SHP77 (cell line): ENCODE results near the gene CCSER1.
"Not testable (repeated sequence)": the region's sequence is repeated elsewhere in the genome, so short reads cannot be mapped to it uniquely, and the experiment has no call there.

Experiments
- DNase-seq, 2 experiments: peaks; one replicate each; lab custom pipeline; 2025; lab: John Stamatoyannopoulos, UW

The CCSER1 gene

DNA sequence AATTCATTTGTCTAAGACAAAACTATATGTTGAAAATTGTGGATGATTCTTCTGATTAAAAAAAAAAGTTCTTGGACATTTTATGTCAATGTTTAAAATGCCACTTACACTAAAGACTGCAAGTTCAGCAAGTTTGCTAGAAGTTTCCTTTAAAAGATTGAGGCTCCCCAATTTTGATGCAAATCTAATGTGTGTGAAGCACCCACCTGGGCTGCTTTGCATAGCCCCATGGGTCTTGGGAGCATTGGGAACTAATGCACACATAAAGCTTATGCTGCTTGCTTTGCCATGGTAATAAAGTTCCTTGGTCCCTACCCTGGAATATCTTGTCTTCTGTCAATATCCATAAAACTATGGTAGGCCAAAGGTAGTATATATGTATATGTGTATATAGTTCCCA is 1450.7 kb downstream of the CCSER1 start:
- no peak for DNase-seq

DNA sequence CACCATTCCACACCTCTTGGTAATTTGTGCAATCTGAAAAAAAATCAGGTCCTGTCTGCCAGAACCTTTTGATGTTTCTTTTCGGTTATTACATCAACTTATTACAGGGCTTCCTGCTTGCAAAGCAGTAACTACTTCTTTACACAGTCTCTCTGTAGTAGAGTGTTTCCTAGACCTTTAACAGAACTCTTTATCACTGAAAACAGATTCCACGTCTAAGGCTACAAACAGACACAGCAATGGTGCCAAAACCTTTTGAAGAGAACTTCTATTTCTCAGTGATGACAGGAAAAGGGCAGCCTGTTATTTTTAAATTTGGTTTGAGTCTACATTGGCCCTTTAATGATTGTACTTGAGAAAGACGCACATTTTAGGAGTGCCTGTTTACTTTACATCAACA is 1463.1 kb downstream of the CCSER1 start:
- no peak for DNase-seq

DNA sequence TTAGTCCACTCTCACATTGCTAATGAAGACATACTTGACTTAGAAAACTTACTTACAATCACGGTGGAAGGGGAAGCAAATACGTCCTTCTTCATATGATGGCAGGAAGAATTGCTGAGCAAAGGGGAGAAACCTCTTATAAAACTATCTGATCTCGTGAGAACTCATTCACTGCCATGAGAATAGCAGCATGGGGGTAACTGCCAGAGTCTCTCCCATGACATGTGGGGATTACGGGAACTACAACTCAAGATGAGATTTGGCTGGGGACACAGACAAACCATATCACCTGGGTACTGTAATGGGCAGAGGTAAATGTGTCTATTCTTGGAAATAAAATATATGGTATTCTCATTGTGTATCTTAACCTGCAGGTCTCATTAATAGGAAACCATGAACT is 1464.9 kb downstream of the CCSER1 start:
- no peak for DNase-seq

DNA sequence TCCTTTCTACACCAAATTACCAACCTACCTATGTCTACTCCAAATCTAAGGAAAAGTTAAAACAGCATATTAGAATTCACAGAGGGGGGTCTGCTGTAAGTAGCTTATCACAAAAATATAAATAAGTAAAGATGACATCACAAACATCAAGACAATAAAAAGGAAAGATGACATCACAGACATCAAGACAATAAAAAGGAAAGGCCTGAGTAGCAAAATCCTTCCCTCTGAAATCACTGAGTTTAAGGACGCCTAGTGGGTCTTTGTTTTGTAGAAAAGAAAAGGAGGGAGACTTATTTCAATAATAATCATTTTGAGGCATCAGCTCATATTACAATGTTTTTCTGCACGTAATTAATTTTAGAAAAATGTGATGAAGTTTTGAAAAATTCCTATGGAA is 1469.5 kb downstream of the CCSER1 start:
- DNase-seq = no peak

DNA sequence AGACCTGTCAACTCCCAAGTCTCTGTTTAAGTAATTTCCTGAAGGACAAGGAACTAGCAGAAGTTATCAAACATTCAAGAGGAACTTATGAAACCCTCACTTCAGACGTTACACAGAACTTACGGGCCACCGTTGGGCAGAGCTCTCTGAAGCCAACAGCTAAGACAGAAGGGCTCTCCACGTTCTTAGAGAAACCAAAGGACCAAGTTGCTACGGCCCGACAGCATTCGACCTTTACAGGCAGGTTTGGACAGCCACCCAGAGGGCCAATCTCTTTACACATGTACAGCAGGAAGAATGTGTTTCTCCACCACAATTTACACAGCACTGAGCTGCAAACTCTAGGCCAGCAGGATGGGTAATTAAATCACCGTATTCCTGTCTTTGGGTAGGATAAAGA is 1471.5 kb downstream of the CCSER1 start:
- DNase-seq = no peak

DNA sequence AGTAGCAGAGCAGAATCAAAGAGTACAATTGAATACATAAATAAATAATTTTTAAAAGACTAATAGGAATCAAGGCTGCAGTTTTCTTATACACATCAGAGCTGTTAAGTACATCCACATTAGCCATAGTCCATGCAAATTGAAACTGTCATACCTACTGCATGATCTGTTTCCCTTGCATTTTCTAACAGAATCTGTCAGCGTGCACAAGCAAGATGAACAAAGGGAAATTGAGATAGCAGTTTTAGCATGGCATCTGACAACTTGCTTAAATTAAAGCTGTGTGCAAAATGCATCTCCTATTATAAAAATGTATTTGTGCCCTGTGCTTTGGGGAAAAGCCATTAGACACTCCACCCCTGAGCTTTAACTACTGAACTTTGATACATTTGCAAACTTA is 1473.1 kb downstream of the CCSER1 start:
- DNase-seq = no peak

DNA sequence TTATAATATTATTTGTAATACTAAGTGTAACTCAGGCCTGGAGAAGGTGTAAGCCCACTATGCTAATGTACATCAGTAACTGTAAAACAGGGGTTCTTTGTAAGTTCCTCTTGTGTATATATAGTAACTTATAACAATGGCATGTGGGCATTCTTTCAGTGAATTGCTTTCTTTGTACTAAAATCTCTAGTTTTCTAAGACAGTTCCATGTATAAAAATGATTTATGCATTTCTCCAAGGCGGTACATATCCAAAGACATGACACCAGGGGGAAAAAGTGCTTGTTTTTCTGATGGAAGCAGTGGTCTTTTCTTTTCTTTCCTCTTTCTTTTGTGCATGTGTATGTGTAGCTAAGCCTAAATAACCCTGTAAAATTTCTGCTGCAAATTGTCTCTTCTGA is 1474.2 kb downstream of the CCSER1 start:
- DNase-seq = no peak

DNA sequence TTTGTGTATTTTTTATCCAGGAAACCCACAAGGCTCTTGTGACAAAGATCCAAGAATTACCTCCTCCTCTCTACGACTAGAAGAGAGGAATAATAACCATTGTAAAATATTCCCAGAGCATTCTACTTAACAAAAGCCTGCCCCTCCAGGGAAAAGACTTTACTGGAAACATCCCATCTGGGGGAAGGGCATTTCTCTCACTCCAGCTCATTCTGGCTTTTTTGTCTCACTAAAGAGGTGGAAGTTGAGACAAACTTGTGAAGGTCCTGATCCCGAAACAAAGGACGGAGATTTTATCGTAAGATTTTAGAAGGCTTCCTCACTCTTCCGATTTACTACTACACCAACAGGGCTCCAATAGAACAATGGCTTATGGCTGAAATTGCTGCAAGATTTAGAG is 1484.6 kb downstream of the CCSER1 start:
- no peak for DNase-seq

DNA sequence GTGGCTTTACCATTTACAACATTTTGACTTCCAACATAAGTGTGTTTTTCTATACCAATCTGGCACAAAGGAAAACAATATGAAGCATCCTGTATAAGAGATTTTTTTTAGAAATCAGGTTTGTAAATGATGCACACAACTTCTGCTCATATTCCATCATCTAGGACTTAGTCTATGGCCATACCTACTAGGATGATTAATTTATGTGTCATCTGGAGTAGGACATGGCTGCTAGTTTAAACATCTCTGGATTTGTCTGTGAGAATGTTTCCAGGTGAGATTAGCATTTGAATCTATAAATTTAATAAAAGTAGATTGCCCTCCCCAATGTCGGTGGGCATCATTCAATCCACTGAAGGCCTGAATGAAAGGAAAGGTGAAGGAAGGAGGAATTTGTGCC is 1493.8 kb downstream of the CCSER1 start:
- DNase-seq = no peak

DNA sequence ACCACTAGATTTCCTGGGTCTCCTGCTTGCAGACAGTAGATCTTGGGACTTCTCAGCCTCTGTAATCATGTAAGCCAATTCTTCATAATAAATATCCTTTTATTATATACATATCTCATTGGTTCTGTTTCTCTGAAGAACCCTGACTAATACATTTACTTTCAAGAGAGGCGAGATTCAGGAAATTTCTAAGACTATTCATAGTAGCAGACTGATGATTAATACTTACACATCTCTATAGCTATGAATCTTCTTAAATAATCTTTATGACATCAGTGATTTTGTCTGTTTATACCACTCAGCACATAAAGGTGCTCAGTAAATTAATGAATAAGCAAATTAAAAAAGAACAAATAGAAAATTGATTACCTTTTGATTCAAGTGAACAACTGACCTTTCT is 1494.3 kb downstream of the CCSER1 start:
- no peak for DNase-seq

DNA sequence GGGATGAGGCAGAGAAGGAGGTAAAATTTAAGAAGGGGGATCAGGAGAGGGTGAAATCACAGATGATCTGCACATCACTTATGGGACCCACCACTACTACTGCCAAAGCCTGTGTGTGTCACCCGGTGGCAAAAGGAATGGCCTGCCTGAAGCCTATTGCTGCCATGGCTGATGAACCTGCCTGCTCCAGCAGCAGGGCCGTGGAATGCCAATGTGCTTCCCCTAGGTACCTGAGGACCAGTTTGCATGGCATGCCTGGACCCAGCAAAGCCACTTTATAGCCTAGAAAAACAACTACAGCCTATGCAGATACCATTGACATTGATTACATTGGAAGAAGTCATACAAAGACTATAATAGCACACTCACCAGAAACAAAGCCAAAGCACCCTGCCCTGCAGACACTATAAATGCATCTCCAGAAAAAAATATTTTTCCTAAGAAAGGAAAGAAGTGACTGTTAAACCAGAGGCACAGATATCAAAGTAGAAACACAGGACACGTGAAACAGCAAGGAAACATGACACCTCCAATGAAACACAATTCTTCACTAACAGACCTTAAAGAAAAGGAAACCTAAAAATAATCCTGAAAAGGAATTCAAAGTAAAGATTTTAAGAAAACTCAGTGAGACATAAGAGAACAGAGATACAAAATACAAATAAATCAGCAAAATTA is 1495.9 kb downstream of the CCSER1 start:
- DNase-seq = no peak

DNA sequence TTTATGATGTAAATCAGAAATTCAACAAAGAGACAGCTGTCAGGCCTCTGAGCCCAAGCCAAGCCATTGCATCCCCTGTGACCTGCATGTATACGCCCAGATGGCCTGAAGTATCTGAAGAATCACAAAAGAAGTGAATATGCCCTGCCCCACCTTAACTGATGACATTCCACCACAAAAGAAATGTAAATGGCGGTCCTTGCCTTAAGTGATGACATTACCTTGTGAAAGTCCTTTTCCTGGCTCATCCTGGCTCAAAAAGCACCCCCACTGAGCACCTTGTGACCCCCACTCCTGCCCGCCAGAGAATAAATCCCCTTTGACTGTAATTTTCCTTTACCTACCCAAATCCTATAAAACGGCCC is 1496.4 kb downstream of the CCSER1 start:
- DNase-seq = not testable (repeated sequence)

DNA sequence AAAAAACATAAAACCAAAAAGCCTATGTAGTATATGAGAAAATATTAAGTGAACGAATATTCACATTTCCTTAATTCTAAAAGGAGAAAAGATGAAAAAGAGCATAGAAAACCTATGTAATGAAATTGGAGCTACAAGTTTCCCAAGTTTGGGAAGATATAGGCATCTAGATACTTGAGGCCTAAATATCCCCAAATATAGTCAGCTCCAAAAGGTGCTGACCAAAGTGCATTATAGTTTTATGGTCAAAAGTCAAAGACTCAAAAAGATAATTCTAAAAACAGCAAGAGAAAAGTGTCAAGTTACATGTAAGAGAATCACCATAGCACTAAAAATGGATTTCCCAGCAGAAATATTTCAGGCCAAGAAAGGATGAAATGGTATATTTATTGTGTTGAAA is 1502.9 kb downstream of the CCSER1 start:
- no peak for DNase-seq

DNA sequence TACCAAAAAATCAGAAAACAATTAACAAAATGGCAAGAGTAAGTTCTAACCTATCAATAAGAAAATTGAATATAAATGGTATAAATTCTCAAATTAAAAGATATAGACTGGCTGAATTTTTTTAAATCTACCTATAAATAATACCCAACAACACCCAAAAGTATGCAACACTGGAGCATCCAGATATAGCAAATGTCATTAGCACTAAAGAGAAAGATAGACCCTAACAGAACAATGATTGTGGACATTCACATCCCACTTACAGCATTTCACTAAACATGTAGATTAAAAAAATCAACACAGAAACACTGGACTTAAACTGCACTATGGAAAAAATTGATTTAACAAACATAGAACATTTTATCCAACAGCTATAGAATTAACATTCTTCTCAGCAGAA is 1503.6 kb downstream of the CCSER1 start:
- no peak for DNase-seq

DNA sequence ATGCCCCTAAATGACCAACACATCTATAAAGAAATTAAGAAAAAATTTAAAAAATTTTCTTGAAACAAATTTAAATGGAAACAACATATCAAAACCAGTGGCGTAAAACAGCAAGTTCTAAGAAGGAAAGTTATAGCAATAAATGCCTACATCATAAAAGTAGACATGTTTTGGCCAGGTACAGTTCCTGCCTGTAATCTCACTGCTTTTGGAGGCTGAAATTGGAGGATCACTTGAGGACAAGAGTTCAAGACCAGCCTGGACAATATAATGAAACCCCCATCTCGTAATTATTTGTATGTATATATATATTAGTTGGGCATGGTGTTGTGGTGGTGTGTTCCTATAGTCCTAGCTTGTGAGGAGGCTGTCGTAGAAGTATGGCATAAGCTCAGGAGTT is 1504.1 kb downstream of the CCSER1 start:
- no peak for DNase-seq

DNA sequence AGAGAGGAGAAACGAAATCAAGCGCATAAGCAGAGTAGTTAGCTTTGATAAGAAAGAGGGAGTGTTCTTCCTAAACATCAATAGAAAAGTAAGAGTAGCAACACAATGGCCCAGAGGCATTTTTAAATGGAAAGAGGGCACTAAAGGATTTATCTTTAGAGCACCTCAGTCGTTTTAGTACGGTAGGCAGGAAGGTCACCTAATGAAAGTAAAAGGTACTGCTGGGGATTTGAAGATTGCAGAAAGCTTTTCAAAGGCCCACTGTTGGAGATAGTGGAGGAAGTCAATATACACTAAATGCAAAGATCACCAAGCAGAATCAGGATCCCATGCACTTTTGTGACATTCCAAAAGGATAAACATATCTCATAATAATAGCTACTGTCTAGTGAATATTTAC is 1508.9 kb downstream of the CCSER1 start:
- no peak for DNase-seq
